HepG2 (cell line): ENCODE results near the gene PIGL. TPM values are rescaled to one million over a fixed set of nuclear protein-coding genes. Genes with fewer than 3 reads are reported as not detected.

ENCODE experiments used
- AHR ChIP-seq: IDR thresholded peaks from 2 replicates; pipeline ENCODE4 v1.6.1; 2018; ENCODE audit warnings: missing genetic modification reagents, missing compliant biosample characterization
- CBFB ChIP-seq: sonication (generic); formaldehyde crosslinking; IDR thresholded peaks from 2 replicates; pipeline ENCODE4 v1.4.0; 2020; ENCODE audit warnings: missing genetic modification reagents
- CENPBD1 ChIP-seq: sonication (generic); formaldehyde crosslinking; IDR thresholded peaks from 2 replicates; pipeline ENCODE4 v1.8.0; 2022; ENCODE audit warnings: missing genetic modification reagents, low read depth, mild to moderate bottlenecking, borderline replicate concordance
- HDAC6 ChIP-seq: fragments of 200-600 bp; sonication (generic); IDR thresholded peaks from 2 replicates; pipeline ENCODE4 v1.7.0; 2017; ENCODE audit warnings: mild to moderate bottlenecking, antibody characterized with exemption, low read length, low read depth
- HIVEP1 ChIP-seq: sonication (generic); formaldehyde crosslinking; IDR thresholded peaks from 2 replicates; pipeline ENCODE4 v1.4.0; 2020; ENCODE audit warnings: mild to moderate bottlenecking, missing genetic modification reagents
- KLF12 ChIP-seq: sonication (generic); formaldehyde crosslinking; IDR thresholded peaks from 2 replicates; pipeline ENCODE4 v1.4.0; 2020; ENCODE audit warnings: missing genetic modification reagents, borderline replicate concordance
- LRRFIP1 ChIP-seq: sonication (generic); formaldehyde crosslinking; conservative IDR thresholded peaks from 2 replicates; pipeline ENCODE4 v1.4.0; 2020; ENCODE audit warnings: missing genetic modification reagents
- MEIS2 ChIP-seq: sonication (generic); formaldehyde crosslinking; IDR thresholded peaks from 2 replicates; pipeline ENCODE4 v1.9.0; 2021; ENCODE audit warnings: mild to moderate bottlenecking, missing genetic modification reagents
- NCOA5 ChIP-seq: sonication (generic); formaldehyde crosslinking; IDR thresholded peaks from 2 replicates; pipeline ENCODE4 v1.4.0; 2020; ENCODE audit warnings: missing genetic modification reagents
- PHB2 ChIP-seq: fragments of 450-650 bp; IDR thresholded peaks from 2 replicates; pipeline ENCODE4 v1.6.1; 2018; ENCODE audit not compliant: partially characterized antibody
- PITX1 ChIP-seq: sonication (generic); formaldehyde crosslinking; IDR thresholded peaks from 2 replicates; pipeline ENCODE4 v1.5.1; 2020; ENCODE audit warnings: mild to moderate bottlenecking, missing genetic modification reagents
- PRPF4 ChIP-seq: fragments of 200-400 bp; formaldehyde crosslinking; IDR thresholded peaks from 2 replicates; pipeline ENCODE4 v1.6.1; 2016; ENCODE audit warnings: low read length, low read depth; ENCODE audit not compliant: poor library complexity, severe bottlenecking
- RFX3 ChIP-seq: IDR thresholded peaks from 2 replicates; pipeline ENCODE4 v1.6.1; 2016; ENCODE audit warnings: missing biosample characterization, missing genetic modification reagents
- SIX4 ChIP-seq: sonication (generic); formaldehyde crosslinking; IDR thresholded peaks from 2 replicates; pipeline ENCODE4 v1.4.0; 2020; ENCODE audit warnings: missing genetic modification reagents
- ZBTB2 ChIP-seq: sonication (generic); formaldehyde crosslinking; IDR thresholded peaks from 2 replicates; pipeline ENCODE4 v1.8.0; 2022; ENCODE audit warnings: low read depth, missing genetic modification reagents
- ZBTB38 ChIP-seq: sonication (generic); formaldehyde crosslinking; IDR thresholded peaks from 2 replicates; pipeline ENCODE4 v1.5.1; 2020; ENCODE audit warnings: mild to moderate bottlenecking, missing genetic modification reagents
- ZKSCAN5 ChIP-seq: sonication (generic); formaldehyde crosslinking; IDR thresholded peaks from 2 replicates; pipeline ENCODE4 v1.5.1; 2020; ENCODE audit warnings: mild to moderate bottlenecking, missing genetic modification reagents
- ZNF326 ChIP-seq: sonication (generic); formaldehyde crosslinking; IDR thresholded peaks from 2 replicates; pipeline ENCODE4 v1.4.0; 2020; ENCODE audit warnings: missing genetic modification reagents, borderline replicate concordance
- ZNF441 ChIP-seq: sonication (generic); formaldehyde crosslinking; IDR thresholded peaks from 2 replicates; pipeline ENCODE4 v1.7.0; 2021; ENCODE audit warnings: missing genetic modification reagents, borderline replicate concordance
- ZNF576 ChIP-seq: sonication (generic); formaldehyde crosslinking; IDR thresholded peaks from 2 replicates; pipeline ENCODE4 v1.4.0; 2020; ENCODE audit warnings: mild to moderate bottlenecking, missing genetic modification reagents
- ZNF703 ChIP-seq: sonication (generic); formaldehyde crosslinking; IDR thresholded peaks from 2 replicates; pipeline ENCODE4 v1.5.1; 2020; ENCODE audit warnings: missing genetic modification reagents, mild to moderate bottlenecking, moderate library complexity, borderline replicate concordance
- ZNF709 ChIP-seq: sonication (generic); formaldehyde crosslinking; IDR thresholded peaks from 2 replicates; pipeline ENCODE4 v1.5.0; 2020; ENCODE audit warnings: mild to moderate bottlenecking, missing genetic modification reagents
- ZNF841 ChIP-seq: sonication (generic); formaldehyde crosslinking; IDR thresholded peaks from 2 replicates; pipeline ENCODE4 v1.8.1; 2023; ENCODE audit warnings: missing genetic modification reagents, borderline replicate concordance
- ZNF878 ChIP-seq: sonication (generic); formaldehyde crosslinking; IDR thresholded peaks from 2 replicates; pipeline ENCODE4 v1.8.1; 2023; ENCODE audit warnings: mild to moderate bottlenecking, missing genetic modification reagents, moderate library complexity
- polyA plus RNA-seq, 8 experiments: library from polyadenylated mRNA; depleted of rRNA in 3 of 8; stranded (reverse) in 7 of 8; unstranded in 1 of 8; fragments of >200 nt; fragmentation: Illumina TruSeq in 4 of 8; extraction: Trizol in 4 of 8; gene quantifications; 2 replicates each; pipeline versions ENCODE4 v1.2.1 to v1.2.3, GENCODE V29; 2011 to 2016; ENCODE audit warnings: low read depth in 4 of 8, missing spikeins in 1 of 8, mixed read lengths in 1 of 8; ENCODE audit not compliant: insufficient read depth in 1 of 8
- total RNA-seq, 5 experiments: library from RNA; depleted of rRNA; stranded (reverse); fragments of >200 nt; fragmentation: Illumina TruSeq; extraction: Trizol; gene quantifications; 2 replicates each; pipeline ENCODE4 v1.2.3, GENCODE V29; 2016; ENCODE audit warnings: low read depth in 1 of 5

The PIGL gene
- total and polyA plus RNA-seq, 2 of the 13 experiments (the other 11 are each of a cell fraction or from before 2014, with no cell fraction given), result 28.5 to 63.8 TPM

- TF ChIP-seq ZNF326 (CRISPR knock-in tag) (no peak), ZNF703 (CRISPR knock-in tag) (no peak), PRPF4 (no peak), ZBTB38 (CRISPR knock-in tag) (peak; percentile 24; the same call in 1 of the 2 replicates), SIX4 (CRISPR knock-in tag) (no peak), ZNF878 (CRISPR knock-in tag) (peak; percentile 49; the same call in 1 of the 2 replicates), ZNF841 (0 out of 2 replicates have a peak, but pooled peaks have one; percentile 39), ZBTB2 (CRISPR knock-in tag) (no peak), ZNF441 (CRISPR knock-in tag) (peak; percentile 25; the same call in 1 of the 2 replicates), CENPBD1 (CRISPR knock-in tag) (no peak), KLF12 (CRISPR knock-in tag) (no peak; the same call in 1 of the 2 replicates), PITX1 (CRISPR knock-in tag) (no peak), CBFB (CRISPR knock-in tag) (peak; percentile 62; the same call in 1 of the 2 replicates), NCOA5 (no peak), ZNF576 (no peak), HDAC6 (no peak), LRRFIP1 (CRISPR knock-in tag) (no peak; the same call in 1 of the 2 replicates), ZNF709 (no peak), RFX3 (CRISPR knock-in tag) (no peak), AHR (CRISPR knock-in tag) (no peak), PHB2 (no peak), HIVEP1 (no peak), MEIS2 (peak; percentile 18; the same call in 1 of the 2 replicates), ZKSCAN5 (CRISPR knock-in tag) (0 out of 2 replicates have a peak, but pooled peaks have one; percentile 36)
Observed at GRCh38 chr17:16297367-16298139, 80.5 kb downstream of the PIGL start (continued).
